ENCODE data around the gene TGFBR3L. TPM values are rescaled to one million over a fixed set of nuclear protein-coding genes. Genes with fewer than 3 reads are reported as not detected.
A peak's percentile ranks its signal among the peaks of the same experiment; 100 is the strongest.

TGFBR3L gene
- total RNA-seq, 1 experiment from 2014 or later, result 4.1 TPM

GRCh38 chr19:7925171-7925851 is 10.7 kb downstream of the TGFBR3L start (continued):
- peak; percentile 93 for TF ChIP-seq ZNF281 (CRISPR knock-in tag; IDR thresholded peaks at IDR 0.05)
- TF ChIP-seq, protein P1, sequence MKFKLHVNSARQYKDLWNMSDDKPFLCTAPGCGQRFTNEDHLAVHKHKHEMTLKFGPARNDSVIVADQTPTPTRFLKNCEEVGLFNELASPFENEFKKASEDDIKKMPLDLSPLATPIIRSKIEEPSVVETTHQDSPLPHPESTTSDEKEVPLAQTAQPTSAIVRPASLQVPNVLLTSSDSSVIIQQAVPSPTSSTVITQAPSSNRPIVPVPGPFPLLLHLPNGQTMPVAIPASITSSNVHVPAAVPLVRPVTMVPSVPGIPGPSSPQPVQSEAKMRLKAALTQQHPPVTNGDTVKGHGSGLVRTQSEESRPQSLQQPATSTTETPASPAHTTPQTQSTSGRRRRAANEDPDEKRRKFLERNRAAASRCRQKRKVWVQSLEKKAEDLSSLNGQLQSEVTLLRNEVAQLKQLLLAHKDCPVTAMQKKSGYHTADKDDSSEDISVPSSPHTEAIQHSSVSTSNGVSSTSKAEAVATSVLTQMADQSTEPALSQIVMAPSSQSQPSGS (CRISPR knock-in tag; IDR thresholded peaks at IDR 0.05; ENCODE audit: borderline replicate concordance, low read depth), result no peak
- TF ChIP-seq, protein P2, sequence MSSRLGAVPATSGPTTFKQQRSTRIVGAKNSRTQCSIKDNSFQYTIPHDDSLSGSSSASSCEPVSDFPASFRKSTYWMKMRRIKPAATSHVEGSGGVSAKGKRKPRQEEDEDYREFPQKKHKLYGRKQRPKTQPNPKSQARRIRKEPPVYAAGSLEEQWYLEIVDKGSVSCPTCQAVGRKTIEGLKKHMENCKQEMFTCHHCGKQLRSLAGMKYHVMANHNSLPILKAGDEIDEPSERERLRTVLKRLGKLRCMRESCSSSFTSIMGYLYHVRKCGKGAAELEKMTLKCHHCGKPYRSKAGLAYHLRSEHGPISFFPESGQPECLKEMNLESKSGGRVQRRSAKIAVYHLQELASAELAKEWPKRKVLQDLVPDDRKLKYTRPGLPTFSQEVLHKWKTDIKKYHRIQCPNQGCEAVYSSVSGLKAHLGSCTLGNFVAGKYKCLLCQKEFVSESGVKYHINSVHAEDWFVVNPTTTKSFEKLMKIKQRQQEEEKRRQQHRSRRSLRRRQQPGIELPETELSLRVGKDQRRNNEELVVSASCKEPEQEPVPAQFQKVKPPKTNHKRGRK (CRISPR knock-in tag; IDR thresholded peaks at IDR 0.05; ENCODE audit: borderline replicate concordance), result no peak
- peak; percentile 73; the same call in 1 of the 2 replicates for TF ChIP-seq ZNF219 (CRISPR knock-in tag; IDR thresholded peaks at IDR 0.05; ENCODE audit: borderline replicate concordance)
- TF ChIP-seq ZNF121 (CRISPR knock-in tag; IDR thresholded peaks at IDR 0.05), result no peak
- no peak for TF ChIP-seq SOX15 (CRISPR knock-in tag; IDR thresholded peaks at IDR 0.05)
- TF ChIP-seq, protein P3, sequence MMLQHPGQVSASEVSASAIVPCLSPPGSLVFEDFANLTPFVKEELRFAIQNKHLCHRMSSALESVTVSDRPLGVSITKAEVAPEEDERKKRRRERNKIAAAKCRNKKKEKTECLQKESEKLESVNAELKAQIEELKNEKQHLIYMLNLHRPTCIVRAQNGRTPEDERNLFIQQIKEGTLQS (CRISPR knock-in tag; conservative IDR thresholded peaks at IDR 0.05), result no peak
- TF ChIP-seq ETV6 (CRISPR knock-in tag; IDR thresholded peaks at IDR 0.05), result peak; percentile 94
- peak; percentile 58 for TF ChIP-seq USF1 (CRISPR knock-in tag; IDR thresholded peaks at IDR 0.05)
- peak; percentile 98 for TF ChIP-seq MAX (CRISPR knock-in tag; IDR thresholded peaks at IDR 0.05)
- TF ChIP-seq ATF6 (CRISPR knock-in tag; IDR thresholded peaks at IDR 0.05), result no peak
- TF ChIP-seq GTF2I (CRISPR knock-in tag; conservative IDR thresholded peaks at IDR 0.05), result no peak
- TF ChIP-seq CBFB (CRISPR knock-in tag; IDR thresholded peaks at IDR 0.05; ENCODE audit: low read depth), result peak; percentile 94
- peak; percentile 65; the same call in 1 of the 2 replicates for TF ChIP-seq TEAD4 (CRISPR knock-in tag; IDR thresholded peaks at IDR 0.05)
- TF ChIP-seq ZNF263 (CRISPR knock-in tag; IDR thresholded peaks at IDR 0.05; ENCODE audit: low read depth), result no peak
- peak; percentile 83 for TF ChIP-seq ZBTB21 (CRISPR knock-in tag; IDR thresholded peaks at IDR 0.05; ENCODE audit: borderline replicate concordance)
- TF ChIP-seq ZNF671 (CRISPR knock-in tag; IDR thresholded peaks at IDR 0.05), result no peak
- TF ChIP-seq FOXK1 (CRISPR knock-in tag; IDR thresholded peaks at IDR 0.05), result peak; percentile 94
- TF ChIP-seq, protein P4, sequence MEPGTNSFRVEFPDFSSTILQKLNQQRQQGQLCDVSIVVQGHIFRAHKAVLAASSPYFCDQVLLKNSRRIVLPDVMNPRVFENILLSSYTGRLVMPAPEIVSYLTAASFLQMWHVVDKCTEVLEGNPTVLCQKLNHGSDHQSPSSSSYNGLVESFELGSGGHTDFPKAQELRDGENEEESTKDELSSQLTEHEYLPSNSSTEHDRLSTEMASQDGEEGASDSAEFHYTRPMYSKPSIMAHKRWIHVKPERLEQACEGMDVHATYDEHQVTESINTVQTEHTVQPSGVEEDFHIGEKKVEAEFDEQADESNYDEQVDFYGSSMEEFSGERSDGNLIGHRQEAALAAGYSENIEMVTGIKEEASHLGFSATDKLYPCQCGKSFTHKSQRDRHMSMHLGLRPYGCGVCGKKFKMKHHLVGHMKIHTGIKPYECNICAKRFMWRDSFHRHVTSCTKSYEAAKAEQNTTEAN (CRISPR knock-in tag; IDR thresholded peaks at IDR 0.05), result peak; percentile 95
- TF ChIP-seq SP1 (CRISPR knock-in tag; conservative IDR thresholded peaks at IDR 0.05), result peak; percentile 74
- TF ChIP-seq, protein P5, sequence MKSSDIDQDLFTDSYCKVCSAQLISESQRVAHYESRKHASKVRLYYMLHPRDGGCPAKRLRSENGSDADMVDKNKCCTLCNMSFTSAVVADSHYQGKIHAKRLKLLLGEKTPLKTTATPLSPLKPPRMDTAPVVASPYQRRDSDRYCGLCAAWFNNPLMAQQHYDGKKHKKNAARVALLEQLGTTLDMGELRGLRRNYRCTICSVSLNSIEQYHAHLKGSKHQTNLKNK (CRISPR knock-in tag; IDR thresholded peaks at IDR 0.05), result no peak
- no peak for TF ChIP-seq ZNF317 (CRISPR knock-in tag; IDR thresholded peaks at IDR 0.05; ENCODE audit: borderline replicate concordance, low read depth)
- TF ChIP-seq ZNF416 (CRISPR knock-in tag; IDR thresholded peaks at IDR 0.05), result peak; percentile 70; the same call in 1 of the 2 replicates
- TF ChIP-seq FOXJ3 (CRISPR knock-in tag; IDR thresholded peaks at IDR 0.05; ENCODE audit: borderline replicate concordance), result no peak
